Measurements from ENCODE around the gene PREX1.
A peak's percentile ranks its signal among the peaks of the same experiment; 100 is the strongest.
"Not testable (repeated sequence)": the region's sequence is repeated elsewhere in the genome, so short reads cannot be mapped to it uniquely, and the experiment has no call there.

PREX1 gene

GRCh38 chr20:48845721-48846306 is 18.0 kb upstream of the PREX1 start:
- DNase-seq: no peak

- no peak for DNase-seq
Measured at GRCh38 chr20:48844996-48845395, 17.2 kb upstream of the PREX1 start.

DNA sequence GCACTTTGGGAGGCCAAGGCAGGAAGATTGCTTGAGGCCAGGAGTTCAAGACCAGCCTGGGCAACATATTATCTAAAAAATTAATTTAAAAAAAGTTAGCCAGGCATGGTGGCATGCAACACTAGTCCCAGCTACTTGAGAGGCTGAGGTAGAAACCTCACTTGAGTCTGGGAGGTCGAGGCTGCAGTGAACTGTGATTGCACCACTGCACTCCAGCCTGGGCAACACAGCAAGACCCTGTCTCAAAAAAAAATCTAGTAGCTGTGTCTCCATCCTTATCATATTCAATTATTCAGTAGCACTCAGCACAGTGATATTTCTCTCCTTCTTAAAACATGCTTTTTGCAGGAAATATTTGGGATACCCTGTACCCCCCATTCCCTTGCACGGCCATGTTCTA is 16.1 kb upstream of the PREX1 start:
- DNase-seq: not testable (repeated sequence)

DNA sequence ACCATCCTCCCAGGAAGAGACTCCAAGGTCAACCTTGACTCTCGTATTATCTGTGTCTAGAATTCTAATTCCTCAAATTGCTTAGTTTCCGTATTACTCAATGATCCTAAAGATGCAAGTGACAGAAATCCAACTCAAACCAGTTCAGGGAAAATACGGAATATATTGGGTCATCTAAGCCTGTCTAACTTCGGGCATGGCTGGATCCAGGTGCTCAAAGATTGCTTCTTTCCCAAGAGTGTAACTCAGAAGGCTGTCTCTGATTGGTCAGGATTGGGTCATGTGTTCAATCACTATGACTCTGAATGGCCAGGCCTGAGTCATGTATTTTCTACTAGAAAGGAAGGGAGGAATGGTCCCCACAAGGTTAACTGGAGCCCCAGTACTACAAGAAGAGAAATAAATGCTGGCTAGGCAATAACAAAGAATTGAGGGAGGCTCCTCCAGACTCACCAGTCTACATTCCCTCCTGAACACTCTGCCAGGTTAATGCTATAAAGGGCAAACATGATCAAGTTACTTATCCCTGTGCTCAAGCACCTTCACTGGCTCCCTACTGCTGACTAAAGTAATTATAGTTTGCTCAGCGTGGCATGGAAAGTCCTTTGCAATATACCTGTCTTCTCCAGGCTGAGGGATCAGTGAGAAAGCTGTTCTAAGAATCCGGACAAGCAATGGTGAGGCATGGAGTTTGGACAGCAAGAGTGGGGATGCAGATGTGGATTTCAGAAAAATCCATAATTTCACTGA is 15.4 kb upstream of the PREX1 start:
- no peak for DNase-seq

DNA sequence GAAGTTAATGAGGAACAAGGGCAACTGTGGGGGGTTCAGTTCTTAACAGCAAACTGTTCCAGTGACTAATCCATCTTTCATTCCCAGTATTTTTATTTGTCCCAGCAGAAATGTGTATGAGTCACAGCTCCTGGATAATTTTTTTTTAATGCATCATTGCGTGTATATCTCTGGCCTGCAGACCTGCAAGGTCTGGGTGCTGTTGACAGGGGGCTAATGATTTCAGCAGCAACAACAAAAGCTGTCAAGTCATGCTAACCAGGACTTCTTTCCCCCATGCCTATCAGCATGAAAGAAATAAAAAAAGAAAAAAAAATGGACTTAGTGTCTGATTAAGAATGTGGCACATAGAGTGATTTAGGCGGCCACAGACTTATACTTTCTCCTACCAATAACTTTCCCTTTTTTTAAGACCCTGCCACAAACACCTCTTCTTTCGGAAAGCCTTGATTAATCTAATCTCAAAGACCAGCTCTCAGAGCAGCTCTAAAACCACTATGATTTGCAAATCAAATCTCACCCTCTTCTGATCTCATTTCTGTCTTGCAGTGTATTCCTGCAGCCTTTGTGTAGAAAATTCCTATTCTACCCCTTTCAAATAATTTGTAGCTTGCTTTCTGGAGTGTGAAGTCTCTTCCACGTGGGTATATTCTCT is 14.2 kb upstream of the PREX1 start:
- no peak for DNase-seq

GRCh38 chr20:48841196-48841874 is 13.5 kb upstream of the PREX1 start:
- DNase-seq: no peak

- no peak for DNase-seq
Measured at GRCh38 chr20:48839154-48839917, 11.5 kb upstream of the PREX1 start.

DNA sequence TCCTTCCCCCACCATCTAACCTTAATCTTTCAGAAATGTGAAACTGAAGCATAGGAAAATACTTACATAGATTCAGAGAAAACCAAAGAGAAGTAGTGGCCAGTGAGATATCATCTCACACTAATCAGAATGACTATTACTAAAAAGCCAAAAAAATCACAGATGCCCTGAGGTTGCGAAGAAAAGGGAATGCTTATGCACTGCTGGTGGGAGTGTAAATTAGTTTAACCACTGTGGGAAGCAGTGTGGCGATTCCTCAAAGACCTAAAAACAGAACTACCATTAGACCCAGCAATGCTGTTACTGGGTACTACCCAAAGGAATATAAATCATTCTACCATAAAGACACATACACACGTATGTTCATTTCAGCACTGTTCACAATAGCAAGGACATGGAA is 9.2 kb upstream of the PREX1 start:
- DNase-seq: no peak

GRCh38 chr20:48835390-48835789 is 7.6 kb upstream of the PREX1 start:
- DNase-seq: no peak

- DNase-seq: no peak
Measured at GRCh38 chr20:48834278-48834677, 6.5 kb upstream of the PREX1 start.

GRCh38 chr20:48832405-48832730 is 4.6 kb upstream of the PREX1 start:
- no peak for DNase-seq

DNA sequence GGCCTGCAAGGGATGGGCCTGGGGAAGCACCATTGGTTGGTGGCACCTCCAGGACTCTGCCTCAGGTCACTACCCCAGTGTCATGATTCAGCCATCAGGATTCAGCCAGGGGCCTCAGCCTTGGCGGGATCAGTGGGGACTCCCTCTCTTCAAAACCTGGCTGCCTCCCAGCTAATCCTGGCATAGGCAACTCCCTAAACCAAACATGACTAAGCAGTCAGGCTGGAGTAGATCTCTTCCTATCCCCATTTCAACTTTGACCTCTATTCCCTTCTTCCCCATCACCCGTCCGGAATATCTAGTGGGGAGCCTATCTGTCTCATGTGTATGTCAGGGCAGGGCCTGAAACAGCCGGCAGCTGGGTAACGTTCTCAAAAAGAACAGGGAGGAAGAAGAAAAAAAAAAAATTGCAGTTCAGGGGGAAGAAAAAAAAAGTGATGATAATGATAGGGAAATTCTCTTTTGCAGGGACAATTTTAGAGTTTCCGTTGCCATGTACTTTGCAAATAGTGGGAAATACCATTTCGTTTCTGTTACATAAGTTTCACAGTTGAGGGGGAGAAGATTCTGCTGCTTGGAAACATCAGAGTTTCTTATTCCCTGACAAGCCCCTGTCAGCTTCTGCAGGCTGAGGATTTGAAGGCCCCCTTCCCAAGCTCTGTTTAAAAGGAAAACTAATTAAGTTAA is 4.1 kb upstream of the PREX1 start:
- no peak for DNase-seq

GRCh38 chr20:48830826-48831318 is 3.1 kb upstream of the PREX1 start:
- DNase-seq: no peak

GRCh38 chr20:48829940-48830339 is 2.1 kb upstream of the PREX1 start:
- no peak for DNase-seq

GRCh38 chr20:48828734-48829460 is 1.1 kb upstream of the PREX1 start:
- no peak for DNase-seq

DNA sequence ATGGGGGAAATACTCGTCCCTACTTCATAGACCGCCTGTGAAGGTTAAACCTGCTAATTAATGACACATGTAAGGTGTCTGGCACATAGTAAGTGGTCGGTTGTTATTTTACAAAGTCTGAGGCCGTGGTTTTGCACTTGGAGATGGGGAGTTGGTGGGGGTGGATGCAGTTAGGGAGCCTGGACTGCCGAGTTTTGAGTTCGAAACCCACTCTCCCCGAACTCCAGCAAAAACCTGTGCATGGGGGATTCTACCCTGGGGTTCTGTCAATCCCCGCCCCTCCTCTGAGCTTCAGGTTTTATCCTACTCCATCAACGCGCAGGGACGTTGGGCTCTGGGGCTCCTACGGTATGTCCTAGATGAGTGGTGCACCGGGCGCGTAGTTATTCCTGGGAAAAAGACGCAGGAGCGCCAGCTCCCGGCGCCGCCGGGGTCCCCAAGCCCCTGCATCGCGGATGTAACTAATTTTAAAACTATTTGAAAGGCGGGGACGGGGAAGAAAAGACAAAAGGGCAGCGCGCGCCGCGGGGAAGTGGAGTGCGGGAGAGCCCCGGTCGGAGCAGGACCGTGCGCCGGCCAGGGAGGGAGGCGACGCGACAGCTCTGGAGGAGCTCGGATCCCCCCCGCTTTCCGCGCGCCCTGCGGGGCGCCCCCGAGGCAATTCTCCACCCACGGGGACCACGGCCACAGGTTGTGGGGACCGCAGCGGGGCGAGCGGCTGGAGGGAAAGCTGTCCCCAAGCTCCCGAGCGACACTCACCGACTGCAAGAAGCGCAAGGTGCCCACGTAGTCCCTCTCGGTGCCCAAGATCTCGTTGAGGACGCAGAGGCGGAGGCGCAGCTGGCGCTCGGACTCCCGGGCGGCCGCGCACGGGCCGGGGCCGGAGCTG is 672 bp downstream of the PREX1 start:
- peak; percentile 47 for DNase-seq

- DNase-seq: not testable (repeated sequence)
Measured at GRCh38 chr20:48826480-48826879, 1.3 kb downstream of the PREX1 start.

GRCh38 chr20:48826069-48826468 is 1.7 kb downstream of the PREX1 start:
- no peak for DNase-seq

DNA sequence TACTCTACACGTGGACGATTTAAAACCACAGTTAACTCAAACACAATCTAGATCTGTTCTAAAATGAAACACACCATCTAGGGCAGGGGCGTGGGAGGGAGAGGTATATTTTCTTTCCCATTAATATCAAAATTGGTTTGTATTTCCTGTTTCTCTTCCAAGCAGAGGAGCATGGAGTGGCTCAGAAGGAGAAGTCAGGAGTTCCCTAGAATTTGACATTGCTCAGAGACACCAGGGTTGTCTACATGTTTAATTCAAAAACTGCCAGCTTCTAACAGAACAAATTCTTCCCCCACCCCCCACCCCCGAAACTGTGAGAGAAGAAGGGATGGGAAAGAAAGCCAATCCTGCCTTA is 2.3 kb downstream of the PREX1 start:
- no peak for DNase-seq

- DNase-seq: no peak
Measured at GRCh38 chr20:48824830-48825565, 2.8 kb downstream of the PREX1 start.
